ENCODE measurements around the gene KCNH8. TPM values are rescaled to one million over a fixed set of nuclear protein-coding genes. Genes with fewer than 3 reads are reported as not detected.

Gene KCNH8
- total RNA-seq, 2 experiments from 2014 or later = not detected

GRCh38 chr3:19190602-19191001 lies 42.3 kb downstream of the KCNH8 start:
- Histone ChIP-seq H3K9me3 (ENCODE audit: control insufficient read depth in 1 of 2, insufficient read depth in 1 of 2, low read length in 2 of 2) (no peaks in the 10 kb centered on the region), H3K27me3 (ENCODE audit: control insufficient read depth in 1 of 2, insufficient read depth in 2 of 2, low read length in 2 of 2) (no peaks in the 10 kb centered on the region), H3K4me3 (ENCODE audit: low read length) (no peak overlapping the region), H3K27ac (ENCODE audit: low read depth in 1 of 2, low read length in 2 of 2) (no peak overlapping the region), H3K4me1 (ENCODE audit: insufficient read depth, low read length) (no peaks in the 10 kb centered on the region), H3K36me3 (ENCODE audit: insufficient read depth, low read length) (no peaks in the 10 kb centered on the region)
- Mint-ChIP-seq H3K4me3 (no peak overlapping the region), H3K4me1 (ENCODE audit: low read depth) (no peaks in the 10 kb centered on the region), H3K9me3 (no peaks in the 10 kb centered on the region), H3K27ac (no peak overlapping the region), H3K27me3 (no peaks in the 10 kb centered on the region), H3K36me3 (ENCODE audit: low read depth) (no peaks in the 10 kb centered on the region)
- ATAC-seq (ENCODE audit: poor library complexity) = no peak
- POLR2A ChIA-PET = no interaction called here
- no peak for DNase-seq
- intact Hi-C loops (cut with DNase I, micrococcal nuclease) = no loop called here
- CTCF ChIA-PET = interaction anchor here (0.8 kb wide), 1 partner anchor 11 kb away, joined by 3 read pairs; no protein-coding TSS in a partner anchor
- TF ChIP-seq, protein P1, sequence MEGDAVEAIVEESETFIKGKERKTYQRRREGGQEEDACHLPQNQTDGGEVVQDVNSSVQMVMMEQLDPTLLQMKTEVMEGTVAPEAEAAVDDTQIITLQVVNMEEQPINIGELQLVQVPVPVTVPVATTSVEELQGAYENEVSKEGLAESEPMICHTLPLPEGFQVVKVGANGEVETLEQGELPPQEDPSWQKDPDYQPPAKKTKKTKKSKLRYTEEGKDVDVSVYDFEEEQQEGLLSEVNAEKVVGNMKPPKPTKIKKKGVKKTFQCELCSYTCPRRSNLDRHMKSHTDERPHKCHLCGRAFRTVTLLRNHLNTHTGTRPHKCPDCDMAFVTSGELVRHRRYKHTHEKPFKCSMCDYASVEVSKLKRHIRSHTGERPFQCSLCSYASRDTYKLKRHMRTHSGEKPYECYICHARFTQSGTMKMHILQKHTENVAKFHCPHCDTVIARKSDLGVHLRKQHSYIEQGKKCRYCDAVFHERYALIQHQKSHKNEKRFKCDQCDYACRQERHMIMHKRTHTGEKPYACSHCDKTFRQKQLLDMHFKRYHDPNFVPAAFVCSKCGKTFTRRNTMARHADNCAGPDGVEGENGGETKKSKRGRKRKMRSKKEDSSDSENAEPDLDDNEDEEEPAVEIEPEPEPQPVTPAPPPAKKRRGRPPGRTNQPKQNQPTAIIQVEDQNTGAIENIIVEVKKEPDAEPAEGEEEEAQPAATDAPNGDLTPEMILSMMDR (IDR thresholded peaks at IDR 0.05) = no peak

DNA sequence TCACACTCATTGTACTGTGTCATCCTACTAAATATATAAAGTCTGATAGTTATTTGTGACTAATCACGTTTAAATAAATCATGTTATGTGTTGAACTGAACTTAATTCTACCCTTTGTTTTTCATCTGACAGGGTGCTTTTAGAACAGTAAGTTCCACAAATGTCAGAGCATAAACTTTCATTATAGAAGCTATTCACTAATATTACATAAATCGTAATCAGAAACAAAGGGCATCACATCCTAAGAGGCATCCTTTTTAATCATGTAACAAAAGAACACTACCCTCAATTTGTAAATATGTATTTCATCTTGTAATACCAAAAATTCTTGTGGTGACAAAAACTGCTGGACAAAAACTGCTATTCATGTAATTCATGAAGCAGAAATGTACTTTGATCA lies 50.8 kb downstream of the KCNH8 start:
- Histone ChIP-seq H3K4me1 (ENCODE audit: insufficient read depth, low read length) (no peaks in the 10 kb centered on the region), H3K36me3 (ENCODE audit: insufficient read depth, low read length) (no peaks in the 10 kb centered on the region), H3K9me3 (ENCODE audit: control insufficient read depth in 1 of 2, insufficient read depth in 1 of 2, low read length in 2 of 2) (no peaks in the 10 kb centered on the region), H3K27me3 (ENCODE audit: control insufficient read depth in 1 of 2, insufficient read depth in 2 of 2, low read length in 2 of 2) (no peaks in the 10 kb centered on the region), H3K27ac (ENCODE audit: low read depth in 1 of 2, low read length in 2 of 2) (no peak overlapping the region), H3K4me3 (ENCODE audit: low read length) (no peak overlapping the region)
- TF ChIP-seq, protein P1 (IDR thresholded peaks at IDR 0.05) = no peak
- CTCF ChIA-PET = no interaction called here
- no peak for DNase-seq
- Mint-ChIP-seq H3K9me3 (no peaks in the 10 kb centered on the region), H3K27me3 (no peaks in the 10 kb centered on the region), H3K4me3 (no peak overlapping the region), H3K27ac (no peak overlapping the region), H3K36me3 (ENCODE audit: low read depth) (no peaks in the 10 kb centered on the region), H3K4me1 (ENCODE audit: low read depth) (no peaks in the 10 kb centered on the region)
- intact Hi-C loops (cut with DNase I, micrococcal nuclease) = no loop called here
- POLR2A ChIA-PET = no interaction called here
- no peak for ATAC-seq (ENCODE audit: poor library complexity)

GRCh38 chr3:19202303-19202702 lies 54.0 kb downstream of the KCNH8 start:
- ChIA-PET POLR2A (no interaction called here), CTCF (interaction anchor here (1.4 kb wide), 1 partner anchor 12 kb away, joined by 3 read pairs; no protein-coding TSS in a partner anchor)
- TF ChIP-seq, protein P1 (IDR thresholded peaks at IDR 0.05) = no peak
- H3K27me3 Mint-ChIP-seq = no peaks in the 10 kb centered on the region
- intact Hi-C loops (cut with DNase I, micrococcal nuclease) = no loop called here
- Histone ChIP-seq H3K9me3 (ENCODE audit: control insufficient read depth in 1 of 2, insufficient read depth in 1 of 2, low read length in 2 of 2) (no peaks in the 10 kb centered on the region), H3K27ac (ENCODE audit: low read depth in 1 of 2, low read length in 2 of 2) (no peak overlapping the region), H3K4me1 (ENCODE audit: insufficient read depth, low read length) (no peaks in the 10 kb centered on the region), H3K36me3 (ENCODE audit: insufficient read depth, low read length) (no peaks in the 10 kb centered on the region), H3K27me3 (ENCODE audit: control insufficient read depth in 1 of 2, insufficient read depth in 2 of 2, low read length in 2 of 2) (no peaks in the 10 kb centered on the region), H3K4me3 (ENCODE audit: low read length) (no peak overlapping the region)
- H3K36me3 Mint-ChIP-seq (ENCODE audit: low read depth) = no peaks in the 10 kb centered on the region
- H3K4me3 Mint-ChIP-seq = no peak overlapping the region
- no peak overlapping the region for H3K27ac Mint-ChIP-seq
- H3K9me3 Mint-ChIP-seq = no peaks in the 10 kb centered on the region
- no peak for ATAC-seq (ENCODE audit: poor library complexity)
- no peak for DNase-seq
- H3K4me1 Mint-ChIP-seq (ENCODE audit: low read depth) = no peaks in the 10 kb centered on the region
